Liver (tissue), 9 donors: ENCODE results near the gene CELF2. TPM values are rescaled to one million over a fixed set of nuclear protein-coding genes. Genes with fewer than 3 reads are reported as not detected.

Source experiments
- DNase-seq: peaks from one replicate; pipeline ENCODE4 v3.0.0-alpha.2; 2017; ENCODE audit warnings: low spot score
- H3K27ac ChIP-seq, 2 donors: one replicate each; pipeline ENCODE4 v1.7.0; 2013; ENCODE audit warnings: inconsistent platforms in 2 of 2, low read length in 2 of 2, control low read depth in 1 of 2, low read depth in 1 of 2, mild to moderate bottlenecking in 1 of 2
- H3K27me3 ChIP-seq, 4 donors: one replicate each; pipeline versions ENCODE4 v1.6.1 to v1.7.0; 2013; ENCODE audit warnings: low read length in 3 of 4, inconsistent platforms in 1 of 4, mild to moderate bottlenecking in 1 of 4, moderate library complexity in 1 of 4; ENCODE audit not compliant: control insufficient read depth in 4 of 4, insufficient read depth in 4 of 4
- H3K36me3 ChIP-seq, 4 donors: one replicate each; pipeline versions ENCODE4 v1.6.1 to v1.7.0; 2013; ENCODE audit warnings: low read length in 3 of 4, mild to moderate bottlenecking in 3 of 4, low read depth in 1 of 4, moderate library complexity in 1 of 4; ENCODE audit not compliant: control insufficient read depth in 4 of 4, insufficient read depth in 3 of 4
- H3K4me1 ChIP-seq, 4 donors: one replicate each; pipeline versions ENCODE4 v1.6.1 to v1.7.0; 2013; ENCODE audit warnings: low read length in 3 of 4, mild to moderate bottlenecking in 3 of 4, moderate library complexity in 1 of 4; ENCODE audit not compliant: control insufficient read depth in 4 of 4, insufficient read depth in 4 of 4
- H3K4me3 ChIP-seq, 3 donors: one replicate each; pipeline versions ENCODE4 v1.6.1 to v1.7.0; 2013; ENCODE audit warnings: low read length in 3 of 3, control low read depth in 1 of 3, low read depth in 1 of 3, mild to moderate bottlenecking in 1 of 3
- H3K9ac ChIP-seq, 2 donors: one replicate each; pipeline ENCODE4 v1.7.0; 2013; ENCODE audit warnings: low read length in 2 of 2, mild to moderate bottlenecking in 2 of 2, moderate library complexity in 2 of 2, control low read depth in 1 of 2, low read depth in 1 of 2
- H3K9me3 ChIP-seq, 4 donors: one replicate each; pipeline versions ENCODE4 v1.6.1 to v1.7.0; 2013; ENCODE audit warnings: low read length in 3 of 4; ENCODE audit not compliant: control insufficient read depth in 4 of 4
- ATF3 ChIP-seq: IDR thresholded peaks from 2 replicates; pipeline ENCODE4 v1.6.1; 2016; ENCODE audit warnings: antibody characterized with exemption
- CTCF ChIP-seq: fragments of 150-350 bp; IDR thresholded peaks from 2 replicates; pipeline ENCODE4 v1.5.1; 2017; ENCODE audit warnings: improper control_type of control experiment, low read depth, low read length; ENCODE audit not compliant: missing input control
- EGR1 ChIP-seq, 2 donors: IDR thresholded peaks; 2 replicates each; pipeline ENCODE4 v1.6.1; 2016 to 2018; ENCODE audit warnings: antibody characterized with exemption in 2 of 2, low read depth in 2 of 2
- FOXA1 ChIP-seq: IDR thresholded peaks from 2 replicates; pipeline ENCODE4 v1.6.1; 2016; ENCODE audit warnings: antibody characterized with exemption
- FOXA2 ChIP-seq: IDR thresholded peaks from 2 replicates; pipeline ENCODE4 v1.6.1; 2016; ENCODE audit warnings: antibody characterized with exemption
- HNF4A ChIP-seq, 2 donors: conservative IDR thresholded peaks; 2 replicates each; pipeline ENCODE4 v1.6.1; 2016; ENCODE audit warnings: antibody characterized with exemption in 2 of 2, mild to moderate bottlenecking in 2 of 2
- HNF4G ChIP-seq: IDR thresholded peaks from 2 replicates; pipeline ENCODE4 v1.6.1; 2016; ENCODE audit warnings: antibody characterized with exemption
- JUND ChIP-seq, 2 donors: IDR thresholded peaks; 2 replicates each; pipeline ENCODE4 v1.6.1; 2016; ENCODE audit warnings: antibody characterized with exemption in 2 of 2
- MAX ChIP-seq: IDR thresholded peaks from 2 replicates; pipeline ENCODE4 v1.6.1; 2016; ENCODE audit warnings: antibody characterized with exemption
- NR2F2 ChIP-seq: IDR thresholded peaks from 2 replicates; pipeline ENCODE4 v1.6.1; 2016; ENCODE audit warnings: antibody characterized with exemption
- RAD21 ChIP-seq, 2 donors: IDR thresholded peaks; 2 replicates each; pipeline ENCODE4 v1.6.1; 2016; ENCODE audit warnings: antibody characterized with exemption in 2 of 2, mild to moderate bottlenecking in 2 of 2
- REST ChIP-seq: IDR thresholded peaks from 2 replicates; pipeline ENCODE4 v1.6.1; 2016; ENCODE audit warnings: antibody characterized with exemption, mild to moderate bottlenecking
- RXRA ChIP-seq, 2 donors: IDR thresholded peaks; 2 replicates each; pipeline ENCODE4 v1.6.1; 2017 to 2018; ENCODE audit warnings: antibody characterized with exemption in 2 of 2, mild to moderate bottlenecking in 1 of 2
- SP1 ChIP-seq: IDR thresholded peaks from 2 replicates; pipeline ENCODE4 v1.6.1; 2018; ENCODE audit warnings: antibody characterized with exemption, mild to moderate bottlenecking
- TAF1 ChIP-seq: conservative IDR thresholded peaks from 2 replicates; pipeline ENCODE4 v1.6.1; 2016; ENCODE audit warnings: antibody characterized with exemption, mild to moderate bottlenecking
- WGBS: extraction: QIAGEN DNeasy Blood & Tissue Kit; methylation state at CpG from one replicate; pipeline ENCODE4 v1.1.7; 2013; 5-methylcytosine and 5-hydroxymethylcytosine counted together
- polyA plus RNA-seq, 2 donors: library from polyadenylated mRNA; stranded (reverse) in 1 of 2; unstranded in 1 of 2; fragments of 200-250 nt in 1 of 2; fragments of >200 nt in 1 of 2; fragmentation: Nextera tagmentation in 1 of 2; extraction: Ambion mirVana in 1 of 2; gene quantifications; one replicate each; pipeline versions ENCODE4 v1.2.1 to v1.2.3, GENCODE V29; 2013 to 2015
- total RNA-seq, 2 donors: library from RNA; depleted of rRNA; stranded (reverse); fragments of >200 nt; gene quantifications; one replicate each; pipeline ENCODE4 v1.2.3, GENCODE V29; 2014
- donor health status: healthy.
- donor health status: healthy.
- donor health status: healthy.
- donor health status: healthy.
- donor health status: healthy.

Gene CELF2
- total and polyA plus RNA-seq, 4 donors, result 1.4 to 8.5 (median 5.6) TPM

GRCh38 chr10:11357439-11357838 is 339.8 kb downstream of the CELF2 start:
- H3K9ac ChIP-seq, result no peak overlapping the region
- no peak overlapping the region for H3K4me3 ChIP-seq
- no peaks in the 10 kb centered on the region for H3K36me3 ChIP-seq
- no peak for TF ChIP-seq MAX
- no peak for TF ChIP-seq TAF1
- TF ChIP-seq HNF4A (conservative IDR thresholded peaks at IDR 0.05), result no peak
- no peak for TF ChIP-seq CTCF
- H3K27me3 ChIP-seq, result no peaks in the 10 kb centered on the region
- 66% methylated on average over 3 of the region's 3 CpGs for WGBS
- no peaks in the 10 kb centered on the region for H3K4me1 ChIP-seq
- no peak overlapping the region for H3K27ac ChIP-seq
- peaks cover 2 to 7% (median 2%) of the 10 kb centered on the region in 4 donors for H3K9me3 ChIP-seq
- no peak for DNase-seq

GRCh38 chr10:11358011-11358410 is 340.3 kb downstream of the CELF2 start:
- no peak overlapping the region for H3K9ac ChIP-seq
- H3K9me3 ChIP-seq, result peaks cover 2 to 7% (median 2%) of the 10 kb centered on the region in 4 donors
- no peak for DNase-seq
- TF ChIP-seq HNF4A (conservative IDR thresholded peaks at IDR 0.05), result no peak
- no peak for TF ChIP-seq ATF3
- TF ChIP-seq HNF4G, result no peak
- TF ChIP-seq REST, result no peak
- TF ChIP-seq FOXA1, result no peak
- TF ChIP-seq EGR1 (IDR thresholded peaks at IDR 0.05; ENCODE audit: low read depth in 2 of 2), result no peak
- no peak for TF ChIP-seq SP1
- no peak for TF ChIP-seq RAD21 (IDR thresholded peaks at IDR 0.05)
- no peak for TF ChIP-seq MAX
- no peak for TF ChIP-seq NR2F2
- TF ChIP-seq RXRA (IDR thresholded peaks at IDR 0.05), result no peak
- no peak for TF ChIP-seq JUND (IDR thresholded peaks at IDR 0.05)
- TF ChIP-seq TAF1, result no peak
- TF ChIP-seq FOXA2, result no peak
- no peaks in the 10 kb centered on the region for H3K4me1 ChIP-seq
- H3K27me3 ChIP-seq, result no peaks in the 10 kb centered on the region
- no peak overlapping the region for H3K27ac ChIP-seq
- H3K36me3 ChIP-seq, result no peaks in the 10 kb centered on the region
- no peak overlapping the region for H3K4me3 ChIP-seq
- 71% methylated on average over 3 of the region's 3 CpGs for WGBS
